ENCODE data around the gene PKD1L1.
"Not testable (repeated sequence)": the region's sequence is repeated elsewhere in the genome, so short reads cannot be mapped to it uniquely, and the experiment has no call there.

The PKD1L1 gene

DNA sequence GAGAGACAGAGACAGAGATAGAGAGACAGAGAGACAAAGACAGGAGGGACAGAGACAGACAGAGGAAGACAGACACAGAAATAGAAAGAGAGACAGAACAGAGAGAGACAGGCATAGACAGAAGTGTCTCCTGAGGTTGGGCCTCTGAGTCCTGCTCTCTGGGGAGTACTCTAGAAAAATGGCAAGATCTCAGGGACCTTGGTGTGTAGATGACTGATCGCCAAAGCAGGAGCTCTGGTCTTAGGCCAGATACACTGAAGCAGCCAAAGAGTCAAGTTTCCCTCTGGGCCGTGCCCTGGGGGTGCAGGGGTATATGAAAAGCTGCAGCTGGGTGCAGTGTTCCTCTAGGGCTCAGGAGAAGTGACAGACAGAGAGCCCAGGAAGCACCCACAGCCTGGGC lies 189.7 kb downstream of the PKD1L1 start:
- DNase-seq: no peak

DNA sequence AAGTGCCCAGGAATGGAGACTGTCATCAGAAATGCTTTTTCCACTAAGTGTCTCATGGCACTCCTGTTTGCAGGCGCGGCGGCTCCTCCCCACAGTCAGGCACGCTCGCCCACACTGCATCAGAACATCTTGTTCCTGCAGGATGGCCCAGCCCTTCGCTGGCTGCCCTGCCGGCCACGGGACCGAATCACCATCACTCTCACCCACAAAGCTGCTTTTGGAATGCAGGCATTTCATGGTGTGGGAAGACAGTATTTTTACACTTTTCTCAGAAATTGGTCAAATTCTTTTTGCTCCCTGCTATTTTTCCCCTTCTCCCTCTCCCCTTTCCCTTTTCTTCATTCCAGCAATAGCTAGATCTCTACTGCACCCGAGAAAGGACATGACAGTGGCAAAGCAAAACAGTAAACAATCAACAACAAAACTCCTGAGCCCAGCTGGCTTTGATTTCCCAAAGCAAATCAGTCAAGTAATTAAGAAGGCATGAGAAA lies 190.3 kb downstream of the PKD1L1 start:
- no peak for DNase-seq

DNA sequence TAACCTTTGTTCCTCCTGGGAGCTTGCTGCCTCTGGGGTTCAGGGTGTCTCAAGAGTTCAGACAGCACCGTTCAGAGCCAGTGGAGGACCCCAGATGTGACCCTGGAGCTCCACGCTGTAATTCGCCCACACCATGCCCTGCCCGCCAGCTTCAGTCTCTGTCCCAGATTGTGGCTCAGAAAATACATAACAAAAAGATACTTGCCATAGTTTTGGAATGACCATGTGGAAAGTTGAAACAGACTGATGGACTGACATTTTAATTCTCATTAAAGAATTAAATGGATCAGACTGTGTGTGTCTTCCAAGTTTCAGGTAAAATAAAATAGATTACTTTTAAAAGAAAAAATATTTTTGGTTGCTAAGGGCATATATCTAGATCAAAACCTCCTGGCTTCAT lies 191.6 kb downstream of the PKD1L1 start:
- no peak for DNase-seq

DNA sequence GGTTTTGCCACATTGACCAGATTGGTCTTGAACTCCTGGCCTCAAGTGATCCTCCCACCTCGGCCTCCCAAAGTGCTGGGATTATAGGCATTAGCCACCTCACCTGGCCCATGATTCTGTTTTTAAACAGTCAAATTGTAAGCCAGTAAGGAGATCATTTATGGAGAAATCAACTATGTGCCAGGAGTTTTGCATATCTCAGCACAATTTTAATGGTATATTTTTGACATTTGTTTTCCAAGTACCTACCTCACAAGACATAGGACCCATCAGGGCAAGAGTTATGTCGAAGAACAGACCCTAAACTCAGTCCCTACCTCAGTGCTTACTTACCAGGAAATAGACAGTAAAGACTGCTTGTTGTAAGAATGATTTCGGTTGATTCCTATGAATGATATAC lies 193.0 kb downstream of the PKD1L1 start:
- DNase-seq: no peak

DNA sequence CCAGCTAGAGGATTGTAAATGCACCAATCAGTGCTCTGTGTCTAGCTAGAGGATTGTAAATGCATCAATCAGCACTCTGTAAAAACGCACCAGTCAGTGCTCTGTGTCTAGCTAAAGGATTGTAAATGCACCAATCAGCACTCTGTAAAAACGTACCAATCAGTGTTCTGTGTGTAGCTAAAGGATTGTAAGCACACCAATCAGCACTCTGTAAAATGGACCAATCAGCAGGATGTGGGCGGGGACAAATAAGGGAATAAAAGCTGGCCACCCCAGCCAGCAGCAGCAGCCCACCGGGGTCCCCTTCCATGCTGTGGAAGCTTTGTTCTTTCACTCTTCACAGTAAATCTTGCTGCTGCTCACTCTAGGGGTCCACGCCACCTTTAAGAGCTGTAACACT lies 196.5 kb downstream of the PKD1L1 start:
- DNase-seq: not testable (repeated sequence)

DNA sequence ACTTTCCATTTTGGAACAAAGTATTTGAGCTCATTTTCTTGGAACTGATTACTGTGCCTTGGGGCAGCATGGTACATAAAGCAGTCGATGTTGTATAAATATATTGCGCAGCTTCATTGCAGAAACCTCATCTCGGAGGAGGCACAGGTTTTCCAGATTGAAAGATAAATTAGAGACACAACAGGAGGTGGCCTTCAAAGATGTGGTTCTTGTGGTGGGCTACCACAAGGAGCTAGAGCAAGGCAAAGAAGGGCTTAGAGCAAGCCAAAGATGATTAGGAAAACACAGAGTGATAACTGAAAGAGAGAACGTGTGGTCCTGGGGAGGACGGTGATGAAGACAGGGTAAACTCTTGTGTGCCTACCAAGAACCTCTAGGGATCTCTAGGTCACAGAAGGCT lies 197.2 kb downstream of the PKD1L1 start:
- no peak for DNase-seq

DNA sequence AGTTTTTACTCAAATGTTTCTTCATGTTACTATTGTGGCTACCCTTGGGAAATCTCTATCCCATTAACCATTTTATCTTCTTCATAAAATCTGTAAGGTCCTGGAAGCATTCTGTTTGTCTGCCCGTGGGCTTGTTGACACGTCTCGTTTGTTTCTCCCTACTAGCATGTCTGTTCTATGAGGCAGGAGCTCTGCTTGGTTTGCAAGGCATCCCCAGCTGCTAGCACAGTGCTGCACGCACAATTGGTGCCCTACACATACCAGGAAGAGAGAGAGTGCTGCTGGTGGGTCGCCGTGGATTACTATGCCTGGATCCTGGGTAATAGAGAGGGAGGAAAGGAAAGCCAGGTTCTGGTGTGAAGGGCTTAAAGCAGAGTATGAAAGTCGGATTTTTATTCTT lies 200.2 kb downstream of the PKD1L1 start:
- no peak for DNase-seq

DNA sequence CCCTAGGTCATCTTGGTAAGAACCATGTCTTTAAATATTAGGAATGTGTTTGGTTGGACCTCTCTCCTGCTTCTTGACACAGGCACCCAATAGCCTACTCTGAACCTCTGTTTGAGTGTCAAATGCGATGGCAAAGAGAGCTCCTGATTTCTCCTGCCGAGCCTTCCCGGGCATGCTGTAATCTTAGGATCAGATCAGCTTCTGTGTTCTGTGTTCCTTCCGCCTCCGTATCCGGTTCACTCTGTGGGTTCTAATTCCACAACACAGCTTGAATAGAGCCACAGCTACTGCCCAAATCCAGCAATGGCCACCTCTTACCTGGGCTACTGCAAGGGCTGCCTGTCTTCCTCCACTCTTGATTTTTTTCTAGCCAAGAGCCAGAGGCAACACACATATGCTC lies 201.1 kb downstream of the PKD1L1 start:
- DNase-seq: no peak

DNA sequence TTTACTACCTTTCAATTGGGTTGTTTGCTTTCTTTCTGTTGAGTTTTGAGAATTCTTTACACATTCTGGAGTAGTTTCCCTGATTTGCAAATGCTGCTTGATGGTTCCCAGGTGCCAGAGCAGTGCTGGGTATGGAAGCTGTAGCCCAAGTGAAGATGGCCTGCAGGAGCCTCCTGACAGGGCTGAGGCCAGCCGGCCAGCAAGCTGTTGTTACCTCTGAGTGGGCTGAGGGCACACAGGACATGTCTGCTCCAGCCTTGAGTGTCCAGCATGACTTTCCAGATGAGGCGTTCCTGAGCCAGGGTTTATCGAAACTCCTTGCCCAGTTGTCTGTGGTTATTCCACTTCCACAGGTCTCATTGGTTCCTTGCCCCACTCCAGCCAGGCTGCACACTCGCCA lies 201.8 kb downstream of the PKD1L1 start:
- DNase-seq: no peak

DNA sequence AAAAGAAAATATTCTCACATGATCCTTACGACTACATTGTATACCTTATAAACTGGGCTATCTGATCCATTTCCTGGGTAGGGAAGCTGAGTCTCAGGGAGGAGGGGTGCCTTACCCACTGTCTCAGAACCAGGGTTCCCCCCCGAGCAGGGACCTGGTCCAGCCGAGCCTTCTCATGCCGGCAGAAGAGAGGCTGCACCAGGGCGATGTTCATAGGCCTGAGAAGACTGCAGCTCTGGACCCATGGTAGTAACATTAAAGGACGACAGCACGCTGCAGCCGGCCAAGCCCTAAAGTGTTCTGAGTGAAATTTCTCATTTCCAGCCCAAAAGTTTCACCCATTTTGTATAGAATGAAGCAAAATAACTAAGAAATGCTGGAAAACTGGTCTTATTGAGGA lies 203.4 kb downstream of the PKD1L1 start:
- DNase-seq: no peak

DNA sequence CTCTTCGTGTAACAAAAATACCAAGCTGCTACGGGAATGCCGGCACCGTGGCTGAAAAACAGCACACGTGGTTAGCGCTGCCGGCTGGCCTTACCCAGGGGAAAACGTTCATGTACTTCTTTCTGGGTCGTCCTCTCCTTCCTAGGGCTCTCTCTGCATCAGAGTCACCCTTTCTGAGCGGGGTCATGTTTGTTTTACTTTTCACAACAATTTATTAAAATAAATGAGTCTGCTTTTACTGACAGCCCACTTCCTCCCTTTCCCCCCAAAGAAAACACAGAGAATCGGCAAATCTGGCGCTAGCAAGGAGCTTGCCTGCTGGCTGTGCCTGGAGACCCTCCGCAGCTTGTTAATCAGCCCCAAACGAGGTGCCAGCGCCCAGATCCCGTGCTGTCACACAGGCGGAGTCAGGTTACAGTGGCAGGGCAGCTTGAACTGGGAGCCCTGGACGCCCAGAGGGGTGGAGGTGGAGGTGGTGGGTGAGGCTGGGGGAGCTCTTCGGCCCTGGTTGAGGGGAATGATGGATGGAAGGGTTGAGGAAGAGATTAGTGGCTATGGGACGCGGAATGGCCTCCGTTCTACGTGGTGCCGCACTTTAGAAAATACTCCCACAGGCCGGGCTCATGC lies 204.2 kb downstream of the PKD1L1 start:
- no peak for DNase-seq

DNA sequence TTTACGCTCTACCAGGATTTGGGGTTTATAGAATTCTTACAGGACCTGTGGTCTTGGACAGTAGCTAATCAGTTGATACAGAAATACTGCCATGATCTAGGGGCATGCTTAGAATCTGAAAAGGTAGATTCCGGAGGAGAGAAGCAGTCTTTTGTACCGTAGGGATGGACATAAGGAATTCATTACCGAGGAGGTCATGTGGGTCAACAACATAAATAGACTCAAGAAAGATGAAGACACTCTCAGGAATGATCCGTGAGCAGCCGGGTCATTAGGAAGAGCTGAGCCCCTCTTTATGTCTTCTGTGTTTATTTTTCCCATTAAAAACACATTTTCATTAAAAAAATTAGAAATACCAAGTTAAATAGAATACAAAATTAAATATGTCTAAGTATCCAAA lies 206.3 kb downstream of the PKD1L1 start:
- DNase-seq: no peak

DNA sequence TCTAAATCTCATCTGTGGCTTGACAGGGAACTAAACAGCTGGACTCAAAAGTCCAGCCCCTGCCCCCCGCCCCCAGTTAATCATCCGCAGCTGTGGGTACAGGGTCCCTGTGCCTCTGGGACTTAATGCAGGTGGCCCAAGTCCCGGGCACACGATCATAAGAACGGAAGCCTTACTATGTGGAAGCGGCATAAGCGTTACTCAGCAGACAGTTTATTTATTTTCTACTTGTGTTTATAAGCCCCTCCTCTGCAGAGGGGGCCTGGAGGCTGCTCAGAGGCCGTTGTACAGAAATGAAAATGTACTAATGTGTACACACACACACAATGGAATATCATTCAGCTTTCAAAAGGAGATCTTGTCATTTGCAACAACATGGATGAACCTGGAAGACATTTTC lies 208.4 kb downstream of the PKD1L1 start:
- DNase-seq: no peak

DNA sequence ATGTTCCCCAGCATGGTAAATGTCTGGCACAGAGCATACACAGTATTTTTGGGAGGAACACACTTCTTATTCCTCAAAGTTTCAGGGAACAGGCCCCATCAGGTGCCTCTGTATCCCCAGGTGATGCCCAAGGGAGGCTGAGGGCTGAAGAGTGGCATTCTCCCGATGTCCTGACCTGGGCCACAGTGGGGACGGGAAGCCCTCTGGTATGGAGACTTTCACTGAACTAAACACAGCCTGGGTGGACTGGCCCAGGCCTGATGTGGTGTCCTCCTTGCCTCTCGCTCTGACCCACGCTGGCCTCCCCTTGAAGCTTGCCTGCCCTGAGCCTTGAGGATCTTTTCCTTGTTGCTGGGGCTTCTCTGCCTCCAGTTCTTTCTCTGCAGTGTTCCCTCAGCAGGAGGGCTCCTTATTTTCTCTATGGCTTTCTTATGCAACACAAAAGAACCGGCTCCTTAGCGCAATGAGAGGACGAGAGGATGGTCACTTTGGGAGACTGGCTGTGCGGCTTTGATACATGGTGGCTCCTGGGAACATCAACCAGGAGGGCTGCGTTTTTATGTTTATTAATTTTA lies 208.9 kb downstream of the PKD1L1 start:
- no peak for DNase-seq

DNA sequence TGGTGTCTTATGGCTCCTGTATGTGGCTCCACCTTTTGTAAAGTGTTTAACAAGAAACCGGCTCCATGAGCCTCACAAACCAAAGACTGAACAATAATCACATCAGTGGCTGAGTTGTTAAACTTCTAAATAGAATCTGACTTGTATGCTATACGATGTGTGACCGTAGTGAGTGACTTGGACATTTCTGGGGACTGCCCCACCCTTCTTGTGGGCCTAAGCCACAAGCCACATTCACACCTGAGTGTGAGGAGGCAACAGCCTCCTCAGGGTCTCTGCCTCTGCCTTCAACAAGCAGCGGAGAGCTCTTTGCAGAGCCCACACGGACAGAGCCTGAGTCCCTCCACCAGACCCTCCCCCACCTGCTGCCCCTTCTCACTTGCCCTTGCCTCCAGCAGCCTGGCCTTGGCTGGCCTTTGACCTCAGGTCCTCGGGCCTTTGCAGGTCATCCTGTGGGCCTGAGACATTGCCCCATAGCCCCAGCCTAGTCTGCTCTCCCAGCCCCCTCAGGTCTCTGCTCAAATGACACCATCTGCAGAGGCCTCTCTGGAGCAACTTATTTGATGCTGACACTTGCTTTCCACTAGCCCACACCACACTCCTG lies 209.6 kb downstream of the PKD1L1 start:
- DNase-seq: no peak

DNA sequence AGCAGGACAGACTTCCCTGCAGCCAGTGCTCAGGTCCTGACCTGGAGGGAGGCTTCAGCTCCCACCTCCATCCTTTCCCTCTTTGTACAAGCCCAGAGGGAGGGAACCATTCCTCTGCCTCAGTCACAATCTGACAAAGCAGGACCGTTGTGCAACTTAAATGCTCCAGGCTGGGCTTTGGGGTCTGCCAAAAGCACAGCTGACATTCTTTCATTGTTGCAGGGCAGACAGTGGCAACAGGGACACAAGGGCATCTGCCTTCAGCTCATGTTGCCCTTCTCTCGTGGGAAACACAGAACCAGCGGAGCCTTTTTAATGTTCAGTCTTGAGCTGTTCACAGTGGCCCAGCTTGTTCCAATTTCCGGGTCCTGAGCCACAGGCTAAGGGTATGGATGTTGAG lies 210.7 kb downstream of the PKD1L1 start:
- no peak for DNase-seq

DNA sequence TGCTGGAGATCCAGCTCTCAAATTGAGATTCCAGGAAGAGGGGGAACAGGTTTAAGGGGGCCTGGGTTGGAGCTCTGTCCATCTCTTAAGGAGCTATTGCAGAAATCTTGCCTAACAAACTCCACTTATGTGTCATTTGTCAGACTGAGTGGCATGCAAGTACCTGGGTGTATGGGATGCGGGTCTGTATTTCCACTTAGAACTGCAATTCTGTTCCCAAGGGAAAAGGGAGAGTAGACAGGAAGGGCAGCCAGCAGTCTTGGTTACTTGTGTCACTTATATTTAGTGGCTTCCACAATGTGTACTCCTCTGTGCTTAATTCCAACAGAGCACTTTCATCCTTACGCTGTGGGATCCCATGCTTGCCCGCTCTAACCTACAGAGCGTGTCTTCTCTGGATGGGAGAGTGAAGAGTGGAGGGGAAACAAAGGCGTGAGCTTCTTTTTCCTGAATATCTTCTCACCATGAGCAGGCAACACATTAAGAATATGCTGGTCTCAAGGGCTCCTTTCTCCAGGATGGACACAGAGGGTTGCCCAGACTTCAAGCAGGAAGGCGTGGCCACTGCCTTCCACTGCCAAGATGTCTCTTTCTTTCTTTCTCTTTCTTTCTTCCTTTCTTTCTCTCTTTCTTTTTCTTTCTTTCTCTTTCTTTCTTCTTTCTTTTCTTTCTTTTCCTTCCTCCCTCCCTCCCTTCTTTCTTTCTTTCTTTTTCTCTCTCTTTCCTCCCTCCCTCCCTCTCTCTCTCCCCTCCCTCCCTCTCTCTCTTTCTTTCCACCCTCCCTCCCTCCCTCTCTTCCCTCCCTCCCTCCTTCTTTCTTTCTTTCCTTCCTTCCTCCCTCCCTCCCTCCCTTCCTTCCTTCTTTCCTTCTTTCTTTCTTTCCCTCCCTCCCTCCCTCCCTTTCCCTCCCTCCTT lies 212.6 kb downstream of the PKD1L1 start:
- DNase-seq: no peak

DNA sequence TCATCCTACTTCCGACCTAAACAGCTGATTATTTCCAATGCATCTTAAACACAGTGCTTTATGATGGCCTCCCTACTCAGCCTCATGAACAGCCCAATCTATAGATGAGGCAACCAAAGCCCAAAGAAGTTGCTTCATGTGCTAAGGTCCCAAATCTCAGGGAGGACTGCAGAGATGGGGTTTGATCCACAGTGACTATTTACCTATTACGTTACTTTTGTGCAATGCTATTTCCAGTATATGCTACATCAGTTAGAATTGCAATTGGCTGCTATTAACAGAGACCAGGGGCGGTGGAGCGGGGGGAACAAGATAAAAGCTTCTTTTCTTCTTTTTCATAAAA lies 213.3 kb downstream of the PKD1L1 start:
- DNase-seq: no peak

DNA sequence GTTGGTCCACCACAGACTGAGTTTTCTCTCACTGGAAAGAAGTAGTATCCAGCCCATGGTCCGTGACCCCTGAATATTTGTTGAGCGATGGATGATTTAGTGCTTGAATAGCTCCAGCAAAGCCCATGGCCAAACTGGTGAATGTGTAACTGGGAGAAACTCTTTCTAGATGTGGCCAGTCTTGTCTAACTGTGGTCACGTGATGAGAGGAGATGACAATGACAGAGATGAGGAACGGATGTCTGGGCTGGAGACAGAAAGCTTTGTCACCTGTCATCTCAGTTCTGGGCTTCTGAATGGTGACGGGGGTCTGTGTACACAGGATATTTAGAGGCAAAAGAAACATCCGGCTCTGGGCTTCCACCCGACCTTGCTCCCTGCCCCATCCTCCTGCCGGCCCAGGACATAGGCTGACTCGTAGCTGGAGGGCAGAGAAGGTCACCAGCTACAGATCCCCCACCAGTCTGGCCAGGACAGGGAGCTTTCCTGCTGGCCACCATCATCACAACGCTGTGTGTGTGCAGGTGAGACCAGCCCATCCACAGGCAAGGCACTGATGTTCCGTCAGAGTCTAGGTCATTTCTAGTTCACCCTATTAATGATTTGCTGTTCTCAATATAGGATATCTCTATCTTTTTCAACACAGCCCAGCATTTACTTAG lies 213.8 kb downstream of the PKD1L1 start:
- no peak for DNase-seq

DNA sequence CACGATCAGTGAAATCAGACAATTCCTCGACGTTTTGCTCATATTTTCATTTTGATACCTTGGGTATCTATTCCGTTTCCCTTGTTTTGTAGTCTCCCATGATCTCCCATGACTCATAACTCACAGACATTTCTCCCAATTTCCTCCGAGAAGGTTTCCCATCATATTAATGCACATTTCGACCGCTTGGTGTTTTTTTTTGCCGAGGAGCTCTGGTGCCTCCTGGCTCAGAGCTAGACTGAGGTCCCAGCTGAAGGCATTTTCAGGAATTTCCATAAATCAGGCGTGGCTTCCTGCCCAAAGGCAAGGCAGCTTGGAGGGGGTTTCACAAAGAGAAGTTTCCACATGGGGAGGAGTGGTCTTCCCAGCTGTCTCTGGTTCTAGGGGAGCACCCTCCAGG lies 218.1 kb downstream of the PKD1L1 start:
- DNase-seq: no peak

DNA sequence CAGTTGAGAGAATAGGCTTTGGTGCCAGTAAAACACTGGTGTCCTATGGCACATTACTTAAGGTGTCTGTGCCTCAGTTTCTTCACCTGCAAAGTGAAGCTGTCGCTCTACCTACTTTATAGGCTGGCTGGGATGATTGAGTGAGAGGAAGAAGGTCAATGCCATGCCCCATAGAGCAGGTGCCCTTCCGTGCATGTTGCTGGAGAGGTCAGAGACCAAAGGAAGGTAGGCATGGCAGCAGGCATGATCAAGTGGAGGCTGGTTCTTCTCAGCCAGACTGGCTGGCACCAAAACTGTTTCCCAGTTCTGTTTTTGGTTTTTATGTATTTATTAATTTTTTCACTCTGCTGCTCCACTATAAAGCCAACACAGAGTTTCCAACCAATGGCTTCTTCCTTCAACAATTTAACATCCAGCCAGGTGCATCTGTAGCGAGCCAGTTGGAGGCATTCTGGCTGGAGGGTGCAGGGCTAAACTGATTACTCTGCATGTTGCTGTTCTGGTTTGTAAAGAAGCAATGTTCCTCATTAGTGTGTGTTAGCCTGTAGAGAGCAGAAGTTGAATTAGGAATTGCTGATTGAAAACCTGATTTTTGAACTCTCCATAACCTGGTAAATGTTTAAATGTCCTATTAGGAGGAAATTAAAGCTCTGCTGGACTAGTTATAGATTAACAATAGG lies 222.1 kb downstream of the PKD1L1 start:
- peak in 1 of 3 donors; percentile 14 for DNase-seq

DNA sequence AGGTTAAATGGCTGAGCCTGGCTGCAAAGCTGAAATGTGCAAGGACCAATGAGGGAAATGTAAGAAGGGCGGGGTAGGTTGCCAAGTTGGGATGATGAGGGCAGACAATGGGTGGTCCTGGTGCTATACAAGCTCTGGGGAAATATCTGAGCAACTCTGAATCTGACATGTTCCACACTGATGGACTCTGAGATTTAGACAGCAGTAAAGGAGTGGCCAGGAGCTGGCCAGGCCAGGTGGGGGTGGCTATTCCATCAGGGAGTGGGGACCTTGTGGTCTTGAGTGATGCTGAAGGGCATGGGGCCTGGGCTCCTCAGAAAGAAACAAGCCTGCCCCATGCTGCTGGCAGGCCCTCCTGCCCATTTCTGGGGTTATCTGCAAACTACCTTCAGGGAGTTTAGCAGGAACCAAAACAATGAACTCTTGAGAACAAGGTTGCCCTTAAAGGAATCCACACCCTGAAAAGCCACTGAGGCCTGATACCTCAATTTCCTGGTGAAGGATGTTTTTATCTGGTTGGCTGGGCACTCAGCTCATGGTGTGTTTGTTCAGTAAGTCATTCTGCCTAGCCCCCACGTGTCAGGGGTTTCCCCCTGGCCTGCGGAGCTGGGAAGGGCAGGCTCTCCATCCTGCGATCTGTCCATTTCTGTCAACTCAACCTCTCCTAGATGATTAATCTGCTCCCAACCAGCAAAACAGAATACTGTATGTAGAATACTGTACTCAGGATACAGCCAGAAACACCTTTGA lies 223.1 kb downstream of the PKD1L1 start:
- no peak for DNase-seq
